Measurements from ENCODE around the gene PHB1. TPM values are rescaled to one million over a fixed set of nuclear protein-coding genes. Genes with fewer than 3 reads are reported as not detected.
"Not testable (repeated sequence)": the region's sequence is repeated elsewhere in the genome, so short reads cannot be mapped to it uniquely, and the experiment has no call there.

The PHB1 gene
- polyA plus RNA-seq, 3 donors from 2014 or later = 166 to 274 (median 228) TPM

DNA sequence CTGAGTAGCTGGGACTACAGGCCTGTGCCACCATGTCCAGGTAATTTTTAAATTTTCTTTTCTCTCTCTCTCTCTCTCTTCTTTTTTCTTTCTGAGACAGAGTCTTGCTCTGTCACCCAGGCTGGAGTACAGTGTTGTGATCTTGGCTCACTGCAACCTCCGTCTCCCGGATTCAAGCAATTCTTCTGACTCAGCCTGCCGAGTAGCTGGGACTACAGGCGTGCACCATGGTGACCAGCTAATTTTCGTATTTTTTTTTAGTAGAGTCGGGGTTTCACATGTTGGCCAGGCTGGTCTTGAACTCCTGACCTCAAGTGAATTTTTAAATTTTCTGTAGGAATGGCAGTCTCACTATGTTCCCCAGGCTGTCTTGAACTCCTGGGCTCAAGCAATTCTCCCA lies 41.6 kb downstream of the PHB1 start:
- Mint-ChIP-seq H3K4me1 (peaks cover 3 to 5% of the 10 kb centered on the region in 2 donors), H3K27ac (no peak overlapping the region), H3K4me3 (no peak overlapping the region), H3K27me3 (ENCODE audit: low read depth in 3 of 3) (no peaks in the 10 kb centered on the region), H3K36me3 (peaks cover 0 to 16% (median 8%) of the 10 kb centered on the region in 3 donors), H3K9me3 (no peaks in the 10 kb centered on the region)
- DNase-seq = no peak

DNA sequence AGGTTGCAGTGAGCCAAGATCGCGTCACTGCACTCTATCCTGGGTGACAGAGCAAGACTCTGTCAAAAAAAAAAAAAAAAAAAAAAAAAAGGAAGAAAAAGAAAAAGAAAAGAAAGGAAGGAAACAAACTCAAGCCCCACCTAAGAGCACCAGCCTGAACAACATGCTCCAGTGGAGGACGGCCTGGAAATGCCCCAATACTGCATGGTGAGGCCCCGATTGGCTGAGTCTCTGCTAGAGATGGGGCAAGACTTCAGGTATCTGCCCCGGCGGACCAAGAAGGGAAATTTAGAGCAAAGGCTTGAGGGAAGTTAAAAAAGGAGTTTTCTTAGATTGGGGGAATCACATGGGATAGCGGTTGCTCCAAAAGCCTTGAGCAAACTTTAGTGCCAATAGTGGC lies 42.3 kb downstream of the PHB1 start:
- DNase-seq = no peak
- peak overlapping the region in 1 of 6 donors; percentile 61 for H3K27ac Mint-ChIP-seq
- H3K27me3 Mint-ChIP-seq (ENCODE audit: low read depth in 3 of 3) = no peaks in the 10 kb centered on the region
- peaks cover 0 to 13% (median 8%) of the 10 kb centered on the region in 3 donors for H3K36me3 Mint-ChIP-seq
- H3K4me1 Mint-ChIP-seq = peaks cover 3 to 10% of the 10 kb centered on the region in 2 donors
- no peak overlapping the region for H3K4me3 Mint-ChIP-seq
- H3K9me3 Mint-ChIP-seq = no peaks in the 10 kb centered on the region

DNA sequence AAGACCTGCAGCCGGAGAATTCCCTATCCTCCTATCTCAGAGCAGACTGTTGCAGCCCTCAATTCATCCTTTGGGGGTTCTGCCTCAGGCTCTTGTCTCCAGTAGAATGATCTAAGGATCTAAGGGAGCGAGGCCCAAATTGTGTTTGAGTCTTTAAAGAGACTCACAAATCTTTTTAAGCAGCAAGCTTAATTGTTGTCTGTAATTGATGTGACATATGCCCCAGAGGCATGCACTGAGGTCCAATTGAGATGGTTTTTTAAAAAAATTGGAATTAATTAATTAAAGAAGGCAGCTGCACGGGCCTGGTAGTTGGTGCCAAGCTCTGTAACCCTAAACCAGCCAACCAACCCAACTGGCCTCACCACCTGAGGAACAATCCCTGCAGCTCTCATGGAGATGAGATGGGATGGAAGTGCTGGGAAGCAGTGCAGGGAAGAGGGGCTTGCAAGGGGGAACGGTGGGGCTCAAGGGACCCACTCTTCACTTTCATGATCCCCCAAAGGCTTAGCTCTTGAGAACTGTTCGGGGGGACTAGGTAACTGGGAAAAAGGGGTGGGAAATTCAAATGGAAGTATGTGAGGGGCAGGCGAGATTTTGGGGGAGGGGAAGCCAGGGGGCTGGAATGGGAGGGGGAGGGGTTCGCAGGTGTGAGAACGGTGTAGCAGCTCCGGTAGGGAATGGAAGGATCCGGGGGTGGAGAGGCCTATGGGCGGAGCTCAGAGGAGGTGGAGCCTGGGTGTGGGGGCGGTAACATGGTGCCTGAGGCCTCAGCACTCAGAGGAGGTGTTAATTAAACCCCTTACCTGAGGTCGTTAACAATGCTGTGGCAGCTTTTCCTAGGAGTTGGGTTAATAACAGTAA lies 43.5 kb downstream of the PHB1 start:
- no peaks in the 10 kb centered on the region for H3K9me3 Mint-ChIP-seq
- no peak overlapping the region for H3K27ac Mint-ChIP-seq
- H3K27me3 Mint-ChIP-seq (ENCODE audit: low read depth in 3 of 3) = peaks cover 0 to 3% (median 0%) of the 10 kb centered on the region in 3 donors
- DNase-seq = no peak
- H3K4me1 Mint-ChIP-seq = peaks cover 6 to 10% of the 10 kb centered on the region in 2 donors
- H3K4me3 Mint-ChIP-seq = no peak overlapping the region
- peaks cover 0 to 8% (median 3%) of the 10 kb centered on the region in 3 donors for H3K36me3 Mint-ChIP-seq

DNA sequence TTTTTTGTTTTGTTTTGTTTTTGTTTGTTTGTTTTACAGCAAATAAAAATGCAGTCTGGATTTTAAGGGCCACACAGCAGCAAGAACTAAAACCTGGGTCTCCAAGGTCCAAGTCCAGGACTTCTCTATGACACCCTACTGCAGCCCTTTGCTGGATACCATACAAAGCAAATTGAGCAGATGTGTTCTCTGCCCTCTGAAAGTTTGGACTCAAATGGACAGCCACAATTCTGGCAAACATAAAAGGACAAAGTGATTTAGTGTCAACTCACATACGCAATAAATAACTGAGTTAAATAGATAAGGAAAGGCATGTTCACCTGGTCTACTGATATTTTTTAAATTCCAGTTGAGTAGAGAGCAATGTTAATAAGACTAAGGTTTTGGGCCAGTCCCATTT lies 44.9 kb downstream of the PHB1 start:
- no peaks in the 10 kb centered on the region for H3K9me3 Mint-ChIP-seq
- H3K4me1 Mint-ChIP-seq = peaks cover 18 to 23% of the 10 kb centered on the region in 2 donors
- DNase-seq = no peak
- peaks cover 0 to 10% (median 3%) of the 10 kb centered on the region in 3 donors for H3K36me3 Mint-ChIP-seq
- no peak overlapping the region for H3K27ac Mint-ChIP-seq
- peaks cover 0 to 3% (median 2%) of the 10 kb centered on the region in 3 donors for H3K27me3 Mint-ChIP-seq (ENCODE audit: low read depth in 3 of 3)
- no peak overlapping the region for H3K4me3 Mint-ChIP-seq

DNA sequence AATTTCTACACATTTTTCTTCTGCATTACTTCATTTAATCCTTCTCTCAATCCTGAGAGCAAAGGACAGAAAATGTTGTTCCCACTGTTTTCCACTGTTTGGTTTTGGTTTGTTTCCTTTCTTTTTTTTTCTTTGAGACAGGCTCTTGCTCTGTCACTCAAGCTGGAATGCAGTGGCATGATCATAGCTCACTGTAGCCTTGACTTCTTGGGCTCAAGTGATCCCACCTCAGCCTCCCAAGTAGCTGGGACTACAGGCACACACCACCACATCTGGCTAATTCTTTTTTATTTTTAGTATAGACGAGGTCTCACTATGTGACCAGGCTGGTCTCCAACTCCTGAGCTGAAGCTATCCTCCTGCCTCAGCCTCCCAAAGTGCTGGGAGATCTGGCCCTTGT lies 45.6 kb downstream of the PHB1 start:
- Mint-ChIP-seq H3K4me1 (peaks cover 24 to 29% of the 10 kb centered on the region in 2 donors), H3K9me3 (no peaks in the 10 kb centered on the region), H3K36me3 (peaks cover 0 to 10% (median 3%) of the 10 kb centered on the region in 3 donors), H3K4me3 (no peak overlapping the region), H3K27ac (no peak overlapping the region), H3K27me3 (ENCODE audit: low read depth in 3 of 3) (peaks cover 0 to 3% (median 2%) of the 10 kb centered on the region in 3 donors)
- no peak for DNase-seq

DNA sequence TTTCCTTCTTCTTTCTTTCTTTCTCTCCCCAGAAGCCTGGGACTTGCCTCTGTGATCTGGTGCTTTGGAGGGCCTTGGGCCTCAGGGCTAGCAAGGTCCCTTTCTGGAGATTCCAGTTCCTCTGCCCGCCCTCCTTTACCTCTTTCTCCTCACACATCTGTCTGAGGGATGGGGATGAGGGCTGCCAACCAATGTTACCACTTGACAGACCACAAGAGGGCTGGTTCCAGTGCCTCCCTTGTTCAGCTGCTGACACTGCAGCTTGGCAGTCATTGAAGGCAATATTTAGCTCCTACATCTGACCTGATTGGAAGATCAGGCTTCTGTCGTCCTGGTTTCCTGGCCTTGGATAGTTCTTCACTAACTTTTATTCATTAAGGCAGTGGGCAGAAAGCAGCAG lies 49.0 kb downstream of the PHB1 start:
- Mint-ChIP-seq H3K4me1 (peaks cover 37 to 42% of the 10 kb centered on the region in 2 donors), H3K36me3 (peaks cover 0 to 5% (median 3%) of the 10 kb centered on the region in 3 donors), H3K27ac (peak overlapping the region; percentile 15 to 90 (median 75)), H3K9me3 (no peaks in the 10 kb centered on the region), H3K27me3 (ENCODE audit: low read depth in 3 of 3) (peaks cover 12 to 17% (median 14%) of the 10 kb centered on the region in 3 donors), H3K4me3 (peak overlapping the region; percentile 34 to 82 (median 69))
- peak; percentile 64 to 65 (median 65) for DNase-seq

DNA sequence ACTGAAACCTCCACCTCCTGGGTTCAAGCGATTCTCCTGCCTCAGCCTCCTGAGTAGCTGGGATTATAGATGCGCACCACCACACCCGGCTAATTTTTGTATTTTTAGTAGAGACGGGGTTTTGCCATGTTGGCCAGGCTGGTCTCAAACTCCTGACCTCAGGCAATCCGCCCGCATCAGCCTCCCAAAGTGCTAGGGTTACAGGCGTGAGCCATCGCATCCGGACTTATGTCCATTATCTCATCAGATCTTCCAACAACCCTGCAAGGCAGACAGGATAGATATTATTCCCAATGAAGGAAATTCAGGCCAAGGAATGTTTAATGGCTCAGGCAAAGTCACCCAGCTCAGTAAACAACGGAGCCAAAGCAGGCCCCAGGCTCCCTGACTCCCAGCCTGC lies 49.6 kb downstream of the PHB1 start:
- H3K27me3 Mint-ChIP-seq (ENCODE audit: low read depth in 3 of 3) = peaks cover 14 to 17% (median 15%) of the 10 kb centered on the region in 3 donors
- peaks cover 43 to 48% of the 10 kb centered on the region in 2 donors for H3K4me1 Mint-ChIP-seq
- H3K9me3 Mint-ChIP-seq, H3K36me3 Mint-ChIP-seq, DNase-seq: not testable (repeated sequence)
- peak overlapping the region in 2 of 6 donors; percentile 15 to 74 for H3K27ac Mint-ChIP-seq
- peak overlapping the region in 2 of 5 donors; percentile 69 to 82 for H3K4me3 Mint-ChIP-seq

DNA sequence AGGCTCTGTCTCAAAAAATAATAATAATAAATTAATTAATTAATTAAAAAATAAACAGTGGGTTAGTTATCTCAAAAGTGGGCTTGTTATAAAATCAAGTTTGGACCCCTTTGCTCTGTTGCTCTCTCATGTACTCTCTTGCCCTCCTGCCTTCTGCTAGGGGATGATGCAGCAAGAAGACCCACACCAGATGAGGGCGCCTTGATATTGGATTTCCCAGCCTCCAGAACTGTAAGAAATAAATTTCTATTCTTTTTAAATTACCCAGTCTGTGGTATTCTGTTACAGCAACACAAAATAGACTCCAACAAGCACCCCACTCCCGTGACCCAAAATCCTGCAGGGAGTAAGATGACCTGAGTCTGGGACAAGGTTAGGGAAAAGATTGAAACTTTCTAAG lies 50.6 kb downstream of the PHB1 start:
- DNase-seq = no peak
- H3K4me3 Mint-ChIP-seq = peak overlapping the region in 1 of 5 donors; percentile 10
- peaks cover 53 to 58% of the 10 kb centered on the region in 2 donors for H3K4me1 Mint-ChIP-seq
- peak overlapping the region in 2 of 6 donors; percentile 20 to 38 for H3K27ac Mint-ChIP-seq
- no peaks in the 10 kb centered on the region for H3K9me3 Mint-ChIP-seq
- H3K36me3 Mint-ChIP-seq = peaks cover 0 to 5% (median 0%) of the 10 kb centered on the region in 3 donors
- H3K27me3 Mint-ChIP-seq (ENCODE audit: low read depth in 3 of 3) = peaks cover 14 to 17% (median 15%) of the 10 kb centered on the region in 3 donors

DNA sequence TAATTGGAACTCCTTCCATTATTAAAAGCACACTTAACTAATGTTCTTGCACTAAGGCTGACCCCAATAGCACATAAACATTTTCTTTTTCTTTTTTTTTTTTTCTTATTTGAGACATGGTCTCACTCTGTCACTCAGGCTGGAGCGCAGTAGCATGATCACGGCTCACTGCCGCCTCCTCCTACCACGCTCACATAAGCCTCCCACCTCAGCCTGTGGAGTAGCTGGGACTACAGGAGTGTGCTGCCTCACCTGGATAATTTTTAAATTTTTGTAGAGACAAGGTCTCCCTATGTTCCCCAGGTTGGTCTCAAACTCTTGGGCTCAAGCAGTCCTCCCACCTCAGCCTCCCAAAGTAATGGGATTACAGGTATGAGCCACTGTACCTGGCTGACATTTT lies 51.4 kb downstream of the PHB1 start:
- DNase-seq = no peak
- H3K4me1 Mint-ChIP-seq = peaks cover 58 to 63% of the 10 kb centered on the region in 2 donors

DNA sequence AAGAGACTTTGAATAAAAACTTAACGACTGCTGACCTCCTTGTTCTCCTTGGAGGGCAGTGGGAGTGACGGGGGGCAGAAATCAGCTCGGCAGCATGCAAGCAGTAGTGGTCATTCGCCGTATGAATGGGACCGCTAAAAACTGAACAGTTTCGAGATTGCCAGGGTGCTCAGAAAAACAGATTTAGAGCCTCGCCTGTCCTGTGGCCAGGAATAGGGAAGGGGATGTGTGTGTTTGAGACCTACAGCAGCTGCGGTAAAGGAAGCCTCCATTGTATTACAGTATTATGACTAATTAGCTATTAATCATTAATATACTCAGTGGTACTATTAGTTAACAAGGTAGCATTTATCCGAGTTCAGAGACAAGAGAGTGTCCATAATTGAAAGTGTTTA lies 52.0 kb downstream of the PHB1 start:
- Mint-ChIP-seq H3K4me1 (peaks cover 63% of the 10 kb centered on the region in 2 donors), H3K27ac (peak overlapping the region; percentile 79 to 96 (median 92)), H3K27me3 (ENCODE audit: low read depth in 3 of 3) (peaks cover 14 to 17% (median 15%) of the 10 kb centered on the region in 3 donors)

More for the DNA sequence above, 51.4 kb downstream of the PHB1 start:
- H3K27ac Mint-ChIP-seq = peak overlapping the region in 4 of 6 donors; percentile 10 to 96 (median 85)
- H3K27me3 Mint-ChIP-seq (ENCODE audit: low read depth in 3 of 3) = peaks cover 14 to 17% (median 15%) of the 10 kb centered on the region in 3 donors
- no peaks in the 10 kb centered on the region for H3K9me3 Mint-ChIP-seq
- peaks cover 0 to 5% (median 0%) of the 10 kb centered on the region in 3 donors for H3K36me3 Mint-ChIP-seq
- H3K4me3 Mint-ChIP-seq = peak overlapping the region; percentile 75 to 87 (median 84)

DNA sequence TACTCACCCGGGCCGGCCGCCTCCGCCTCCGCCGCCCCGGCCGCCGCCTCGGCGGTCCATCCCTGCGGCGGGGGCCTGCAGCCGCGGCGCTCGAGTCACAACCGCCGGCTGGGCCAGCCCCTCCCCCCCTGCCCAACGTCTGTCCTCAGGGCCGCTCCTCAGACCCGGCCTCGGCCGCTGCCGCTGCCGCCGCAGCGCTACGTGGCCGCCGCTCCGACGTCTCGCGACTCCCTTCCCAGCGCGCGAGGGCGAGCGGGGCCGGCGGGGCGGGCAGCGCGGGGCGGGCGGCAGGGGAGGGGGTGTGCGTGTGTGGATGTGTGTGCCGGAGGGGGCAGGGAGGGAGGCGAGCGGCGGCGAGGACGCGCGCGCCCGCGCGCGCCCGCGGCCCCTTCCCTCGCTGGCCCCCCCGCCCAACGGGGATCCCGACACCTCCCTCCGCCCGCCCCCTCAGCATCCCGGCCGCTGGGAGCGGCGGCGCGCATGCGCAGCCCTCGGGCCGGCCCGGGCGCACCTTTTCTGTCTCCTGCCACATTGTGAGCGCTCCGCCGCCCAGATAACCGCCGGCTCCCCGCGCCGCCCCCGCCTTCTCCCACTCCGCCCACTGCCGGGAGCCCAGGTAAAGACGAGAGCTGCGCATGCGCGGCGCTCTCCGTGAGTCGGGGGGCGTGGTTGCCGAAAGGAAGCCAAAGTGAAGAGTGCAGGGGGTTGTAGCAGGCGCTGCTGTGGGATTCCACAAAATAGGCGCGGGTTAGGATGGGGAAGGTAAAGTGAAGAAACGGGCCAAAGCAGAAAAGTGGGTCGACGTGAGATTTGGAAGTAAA lies 52.6 kb downstream of the PHB1 start, which contains the start of gene ZNF652:
TSS of gene ZNF652 (minus strand) at position 349 of the 821 bp plus-strand sequence. CDS start 44,525 bp downstream, outside the sequence.
- Mint-ChIP-seq H3K36me3 (peaks cover 0 to 5% (median 0%) of the 10 kb centered on the region in 3 donors), H3K27me3 (ENCODE audit: low read depth in 3 of 3) (peaks cover 14 to 17% (median 15%) of the 10 kb centered on the region in 3 donors), H3K4me3 (peak within 1 kb of the TSS; percentile 92 to 97 (median 93)), H3K9me3 (no peaks in the 10 kb centered on the region), H3K4me1 (peaks cover 67 to 69% of the 10 kb centered on the region in 2 donors), H3K27ac (peak within 1 kb of the TSS; percentile 90 to 98 (median 96))
- peak; percentile 86 to 90 (median 88) for DNase-seq

More for the DNA sequence above, 52.0 kb downstream of the PHB1 start:
- peak overlapping the region; percentile 75 to 87 (median 84) for H3K4me3 Mint-ChIP-seq
- H3K9me3 Mint-ChIP-seq = no peaks in the 10 kb centered on the region
- peaks cover 0 to 5% (median 0%) of the 10 kb centered on the region in 3 donors for H3K36me3 Mint-ChIP-seq
- DNase-seq = no peak

DNA sequence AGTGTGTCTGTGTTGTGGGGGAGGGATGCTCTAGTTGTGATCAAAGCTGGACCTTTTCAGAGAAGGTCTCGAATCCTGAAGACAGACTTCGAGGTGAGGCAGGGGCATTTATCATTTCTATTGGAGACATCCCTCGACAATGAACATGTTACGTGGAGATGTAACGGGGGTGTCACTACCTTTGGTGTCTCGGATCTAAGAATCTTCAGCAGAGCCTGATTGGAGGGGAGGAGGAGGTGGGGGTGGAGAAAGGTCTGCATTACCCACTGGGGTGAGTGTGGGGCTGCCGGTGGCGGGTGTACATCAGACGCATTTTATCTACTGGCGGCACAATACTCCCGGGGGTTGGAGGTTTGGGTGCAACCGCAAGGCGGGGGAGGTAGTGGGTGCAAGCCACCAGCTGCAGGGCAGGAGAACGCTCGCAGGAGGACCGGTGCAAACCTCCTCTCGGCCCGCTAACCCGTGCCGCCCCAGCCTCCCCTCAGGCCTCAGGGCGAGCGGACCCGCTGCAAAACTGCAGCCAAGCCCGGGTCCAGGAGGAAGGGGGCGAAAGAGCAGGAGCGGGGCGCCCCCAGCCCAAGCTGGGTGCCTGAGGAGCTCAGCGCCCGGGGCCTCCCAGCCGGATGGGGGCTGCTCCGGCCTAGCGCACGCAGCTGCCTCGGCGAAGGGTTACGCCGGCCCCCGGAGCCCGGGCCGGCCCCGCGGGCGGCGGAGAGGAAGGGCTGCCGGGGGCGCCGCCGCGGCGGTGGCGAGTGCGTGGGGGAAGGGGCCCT lies 53.4 kb downstream of the PHB1 start:
- Mint-ChIP-seq H3K27me3 (ENCODE audit: low read depth in 3 of 3) (peaks cover 14 to 17% (median 15%) of the 10 kb centered on the region in 3 donors), H3K36me3 (peaks cover 0 to 5% (median 0%) of the 10 kb centered on the region in 3 donors), H3K4me1 (peaks cover 72 to 73% of the 10 kb centered on the region in 2 donors), H3K27ac (peak overlapping the region; percentile 90 to 98 (median 95)), H3K9me3 (no peaks in the 10 kb centered on the region), H3K4me3 (peak overlapping the region; percentile 92 to 97 (median 93))
- DNase-seq = peak; percentile 85 to 88 (median 85)

DNA sequence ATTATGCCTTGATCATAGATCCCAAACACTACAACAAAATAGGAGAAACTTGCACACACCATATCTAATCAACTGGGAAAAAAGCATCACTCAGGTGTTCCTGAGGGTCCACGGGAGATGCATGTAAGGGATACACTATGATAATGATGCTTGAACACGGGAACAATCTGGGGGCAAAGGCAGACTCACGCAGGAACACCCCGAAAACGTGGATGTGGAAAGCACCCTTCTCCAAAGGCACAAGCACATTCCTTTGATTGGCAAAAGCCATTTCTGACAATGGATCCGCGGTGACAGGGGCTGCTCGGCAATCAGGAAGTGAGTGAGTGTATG lies 53.9 kb downstream of the PHB1 start:
- peaks cover 14 to 17% (median 15%) of the 10 kb centered on the region in 3 donors for H3K27me3 Mint-ChIP-seq (ENCODE audit: low read depth in 3 of 3)
- no peak for DNase-seq
- H3K4me3 Mint-ChIP-seq = peak overlapping the region; percentile 92 to 97 (median 93)
- peak overlapping the region; percentile 90 to 98 (median 95) for H3K27ac Mint-ChIP-seq
- H3K36me3 Mint-ChIP-seq = peaks cover 0 to 4% (median 0%) of the 10 kb centered on the region in 3 donors
- H3K4me1 Mint-ChIP-seq = peaks cover 72 to 75% of the 10 kb centered on the region in 2 donors
- H3K9me3 Mint-ChIP-seq = no peaks in the 10 kb centered on the region
